ENCODE data around the gene UNC45A.

- TF ChIP-seq, protein P1, sequence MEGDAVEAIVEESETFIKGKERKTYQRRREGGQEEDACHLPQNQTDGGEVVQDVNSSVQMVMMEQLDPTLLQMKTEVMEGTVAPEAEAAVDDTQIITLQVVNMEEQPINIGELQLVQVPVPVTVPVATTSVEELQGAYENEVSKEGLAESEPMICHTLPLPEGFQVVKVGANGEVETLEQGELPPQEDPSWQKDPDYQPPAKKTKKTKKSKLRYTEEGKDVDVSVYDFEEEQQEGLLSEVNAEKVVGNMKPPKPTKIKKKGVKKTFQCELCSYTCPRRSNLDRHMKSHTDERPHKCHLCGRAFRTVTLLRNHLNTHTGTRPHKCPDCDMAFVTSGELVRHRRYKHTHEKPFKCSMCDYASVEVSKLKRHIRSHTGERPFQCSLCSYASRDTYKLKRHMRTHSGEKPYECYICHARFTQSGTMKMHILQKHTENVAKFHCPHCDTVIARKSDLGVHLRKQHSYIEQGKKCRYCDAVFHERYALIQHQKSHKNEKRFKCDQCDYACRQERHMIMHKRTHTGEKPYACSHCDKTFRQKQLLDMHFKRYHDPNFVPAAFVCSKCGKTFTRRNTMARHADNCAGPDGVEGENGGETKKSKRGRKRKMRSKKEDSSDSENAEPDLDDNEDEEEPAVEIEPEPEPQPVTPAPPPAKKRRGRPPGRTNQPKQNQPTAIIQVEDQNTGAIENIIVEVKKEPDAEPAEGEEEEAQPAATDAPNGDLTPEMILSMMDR (IDR thresholded peaks at IDR 0.05): no peak
- TF ChIP-seq POLR2A (IDR thresholded peaks at IDR 0.05): no peak
Measured at GRCh38 chr15:90924375-90924774, 10.7 kb upstream of the UNC45A start.
